Measurements from ENCODE around the gene SETD1A.
"Not testable (repeated sequence)": the region's sequence is repeated elsewhere in the genome, so short reads cannot be mapped to it uniquely, and the experiment has no call there.

Gene SETD1A

DNA sequence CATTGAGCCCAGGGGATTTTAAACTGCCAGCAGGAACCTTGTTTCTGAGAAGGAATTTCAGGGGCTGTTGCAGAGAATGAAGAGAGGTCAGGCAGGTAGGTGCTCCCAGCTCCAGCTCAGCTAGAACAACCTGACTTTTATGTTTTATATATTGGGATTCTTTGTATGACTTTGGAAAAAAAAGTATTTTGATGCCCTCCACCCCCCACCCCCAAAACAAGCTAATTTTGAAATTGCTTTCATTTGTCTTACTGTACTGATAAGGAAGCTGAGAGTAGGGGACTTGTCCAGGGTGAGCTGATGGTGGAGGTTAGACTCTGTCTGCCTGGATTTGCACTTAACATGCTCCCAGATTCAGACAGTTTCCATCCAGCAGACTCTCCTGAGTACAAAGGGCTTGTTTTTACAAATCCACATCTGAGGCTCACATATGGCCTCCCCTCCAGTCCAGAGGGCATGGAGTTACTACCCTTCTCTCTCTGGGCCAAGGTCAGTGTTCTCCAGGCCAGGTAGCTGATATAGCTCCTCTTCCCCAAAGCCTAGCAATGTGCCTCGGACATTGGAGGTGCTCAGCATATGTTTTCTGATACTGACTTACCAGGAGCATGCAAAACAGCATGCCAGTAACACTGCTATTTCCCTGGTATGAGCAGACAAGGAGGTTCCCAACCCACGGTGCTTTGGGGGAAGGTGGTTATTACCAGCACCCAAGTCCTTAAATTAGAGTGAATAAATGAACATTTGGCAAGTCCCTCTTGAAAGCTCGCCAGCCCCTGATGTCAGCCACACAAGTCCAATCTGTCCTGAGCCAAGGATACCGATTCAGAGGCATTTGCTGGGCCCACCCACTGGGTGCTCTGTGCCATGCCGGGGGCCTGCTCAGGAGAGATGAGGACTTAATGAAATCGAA is 41.6 kb downstream of the SETD1A start:
- no peak for DNase-seq (ENCODE audit: low read depth, low spot score)

DNA sequence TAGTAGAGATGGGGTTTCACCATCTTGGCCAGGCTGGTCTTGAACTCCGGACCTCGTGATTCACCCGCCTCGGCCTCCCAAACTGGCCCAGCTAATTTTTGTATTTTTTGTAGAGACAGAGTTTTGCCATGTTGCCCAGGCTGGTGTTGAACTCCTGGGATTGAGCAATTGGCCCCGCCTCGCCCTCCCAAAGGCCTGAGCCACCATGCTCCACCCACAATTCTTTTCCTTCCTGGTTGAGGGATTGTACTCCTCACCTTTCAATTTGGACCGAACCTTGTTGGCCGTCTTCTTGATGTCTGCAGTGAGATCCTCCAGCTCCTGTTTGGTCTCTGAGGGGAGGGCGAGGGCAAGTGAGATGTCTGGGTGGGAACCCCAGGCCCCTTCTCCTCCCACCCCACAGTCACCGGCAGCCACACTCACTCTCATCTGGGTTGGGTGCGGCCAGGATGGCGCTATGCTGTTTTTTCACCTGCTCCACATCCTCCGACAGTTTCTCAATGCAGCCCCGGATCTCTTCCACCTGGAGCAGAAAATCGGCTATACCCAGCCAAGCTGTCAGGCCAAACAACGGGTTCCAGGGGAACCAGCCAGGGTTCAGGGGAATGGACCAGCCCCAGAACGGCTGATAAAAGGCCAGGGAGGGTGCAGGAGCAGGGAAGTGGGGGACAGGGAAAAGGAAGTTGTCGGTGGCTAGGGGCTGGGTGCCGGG is 43.3 kb downstream of the SETD1A start:
- no peak for DNase-seq (ENCODE audit: low read depth, low spot score)

- no peak for DNase-seq (ENCODE audit: low read depth, low spot score)
These were observed 44.1 kb downstream of the SETD1A start for GRCh38 chr16:31001507-31002249.

DNA sequence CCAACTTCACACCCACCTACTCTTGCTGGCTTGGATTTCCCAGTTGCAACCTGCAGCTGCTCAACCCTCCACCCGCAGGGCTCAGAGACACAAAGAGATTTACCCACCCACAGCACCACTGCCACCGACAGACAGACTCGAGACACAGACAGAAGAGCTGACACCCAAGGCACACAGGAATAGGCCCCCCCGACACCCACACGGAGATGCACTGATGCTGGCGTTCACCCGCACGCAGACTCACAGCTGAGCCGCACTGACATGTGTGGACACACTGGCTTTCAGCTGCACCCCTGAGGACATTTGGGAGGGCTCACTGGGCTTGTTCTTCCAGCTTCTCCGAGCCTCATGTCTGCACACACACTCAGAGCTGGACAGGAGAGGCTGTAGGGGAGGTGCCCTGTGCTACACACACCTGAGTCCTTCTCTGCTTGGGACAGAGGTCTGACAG is 44.7 kb downstream of the SETD1A start:
- no peak for DNase-seq (ENCODE audit: low read depth, low spot score)

DNA sequence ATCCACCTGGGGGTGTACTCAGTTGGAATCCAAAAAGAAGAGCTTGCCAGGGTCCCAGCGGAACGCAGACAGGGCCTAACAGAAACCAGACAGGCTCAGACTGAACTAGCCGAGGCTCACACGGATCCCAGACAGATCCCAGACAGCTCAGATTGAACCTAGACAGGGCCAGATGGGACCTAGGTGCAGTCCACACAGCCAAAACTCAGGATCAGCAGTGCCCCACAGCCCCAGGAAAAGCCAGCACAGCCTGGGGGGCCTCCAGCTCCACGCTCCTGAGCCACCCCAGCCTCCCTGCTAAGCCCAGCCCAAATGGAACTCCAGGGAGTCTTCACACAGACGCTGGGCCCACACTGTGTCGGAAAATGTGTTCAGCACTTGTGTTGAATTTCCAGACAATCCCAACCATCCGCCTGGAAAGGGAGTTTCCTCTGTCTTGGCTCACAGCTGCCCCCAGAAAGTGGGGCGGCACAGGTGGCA is 45.3 kb downstream of the SETD1A start:
- no peak for DNase-seq (ENCODE audit: low read depth, low spot score)

- no peak for DNase-seq (ENCODE audit: low read depth, low spot score)
These were observed 46.2 kb downstream of the SETD1A start for GRCh38 chr16:31003744-31004143.

DNA sequence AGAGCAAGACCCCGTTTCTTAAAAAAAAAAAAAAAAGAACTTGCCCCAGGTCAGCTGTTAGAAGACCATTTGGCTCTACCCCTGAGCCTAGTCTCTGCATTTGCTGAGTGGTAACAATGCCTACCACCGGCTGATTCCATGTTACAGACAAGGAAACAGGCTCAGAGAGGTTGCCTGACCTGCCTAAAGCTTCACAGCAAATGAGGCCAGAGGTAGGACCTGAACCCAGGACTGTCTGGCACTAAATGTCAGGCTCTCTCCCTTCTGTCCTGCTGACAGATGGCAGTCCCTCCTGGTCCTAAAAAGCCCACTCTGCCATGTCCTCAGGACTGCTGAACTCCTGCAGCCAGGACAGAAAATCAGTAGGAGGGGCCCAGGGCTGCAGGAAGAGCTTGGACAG is 47.1 kb downstream of the SETD1A start:
- DNase-seq (ENCODE audit: low read depth, low spot score) = no peak

GRCh38 chr16:31005350-31006085 is 48.0 kb downstream of the SETD1A start:
- no peak for DNase-seq (ENCODE audit: low read depth, low spot score)

- no peak for DNase-seq (ENCODE audit: low read depth, low spot score)
These were observed 48.5 kb downstream of the SETD1A start for GRCh38 chr16:31006086-31006385.

- no peak for DNase-seq (ENCODE audit: low read depth, low spot score)
These were observed 49.0 kb downstream of the SETD1A start for GRCh38 chr16:31006589-31006988.

GRCh38 chr16:31007684-31008083 is 50.1 kb downstream of the SETD1A start:
- no peak for DNase-seq (ENCODE audit: low read depth, low spot score)

- DNase-seq (ENCODE audit: low read depth, low spot score) = no peak
These were observed 50.6 kb downstream of the SETD1A start for GRCh38 chr16:31008149-31008548.

DNA sequence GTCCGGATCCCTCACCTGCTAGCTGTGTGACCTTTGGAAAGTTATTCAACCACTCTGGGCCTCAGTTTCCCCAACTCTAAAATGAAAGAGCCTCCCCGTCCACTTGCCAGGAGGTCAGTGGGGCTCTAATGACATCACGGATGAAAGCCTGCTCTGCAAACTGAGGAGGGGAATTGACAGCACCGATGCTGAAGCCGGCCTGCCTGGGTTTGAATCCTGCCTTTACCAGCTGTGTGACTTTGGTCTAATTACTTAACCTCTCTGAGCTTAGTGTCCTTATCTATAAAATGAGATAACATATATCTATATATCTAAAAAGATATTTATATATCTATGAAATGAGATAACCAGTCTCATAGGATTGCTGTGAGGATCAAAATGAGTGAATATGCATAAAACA is 51.0 kb downstream of the SETD1A start:
- DNase-seq (ENCODE audit: low read depth, low spot score) = no peak

DNA sequence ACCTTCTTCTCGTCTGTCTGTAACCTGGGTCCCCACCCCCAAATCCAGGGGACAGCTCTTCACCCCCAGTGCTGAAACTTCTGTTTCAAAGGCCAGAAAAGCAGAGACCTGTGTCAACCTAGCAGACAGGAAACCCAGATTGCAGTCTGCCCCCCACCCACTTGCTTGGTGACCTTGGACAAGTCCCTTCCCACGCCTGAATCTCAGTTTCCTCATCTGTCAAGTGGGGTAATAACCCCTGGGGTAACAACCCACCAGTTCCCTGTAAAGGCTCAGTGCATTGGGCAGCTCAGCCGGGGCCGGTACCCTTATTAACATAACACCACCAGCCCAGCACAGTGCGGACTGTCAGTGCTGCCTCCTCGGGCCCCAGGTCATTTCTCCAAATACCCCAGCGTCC is 51.6 kb downstream of the SETD1A start:
- DNase-seq (ENCODE audit: low read depth, low spot score) = no peak

DNA sequence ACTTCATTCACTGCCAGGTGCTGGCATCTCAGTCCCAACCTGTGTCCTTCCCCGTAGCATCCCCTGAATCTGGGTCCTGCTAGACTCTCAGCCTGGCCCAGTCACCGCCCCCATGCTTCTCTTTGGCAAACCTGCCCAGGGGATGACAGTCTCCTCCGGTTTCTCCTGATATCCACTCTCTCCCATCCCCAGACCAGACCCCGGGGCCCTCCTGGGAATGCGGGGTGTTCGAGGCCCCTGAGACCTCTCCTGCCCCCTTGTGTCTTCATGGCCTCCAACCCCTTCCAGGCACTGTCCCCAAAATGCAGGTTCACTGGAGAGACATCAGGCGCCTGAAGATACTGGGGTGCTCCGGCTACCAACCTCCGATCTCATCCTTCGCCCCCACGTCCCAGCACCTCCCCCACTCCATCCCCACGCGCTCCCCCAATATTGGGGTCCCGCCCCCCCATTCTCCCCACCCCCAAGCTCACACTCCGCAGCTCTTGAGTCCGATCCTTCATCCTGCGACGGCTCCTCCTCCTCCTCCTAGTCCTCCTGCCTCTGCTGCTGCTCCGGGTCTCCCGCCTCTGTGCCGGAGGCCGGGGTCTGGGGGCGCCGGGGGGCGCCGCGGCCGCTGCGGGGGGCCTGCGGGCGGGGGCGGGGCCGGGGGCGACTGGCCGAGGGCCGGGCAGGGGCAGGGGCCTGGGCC is 52.5 kb downstream of the SETD1A start:
- DNase-seq (ENCODE audit: low read depth, low spot score) = no peak

DNA sequence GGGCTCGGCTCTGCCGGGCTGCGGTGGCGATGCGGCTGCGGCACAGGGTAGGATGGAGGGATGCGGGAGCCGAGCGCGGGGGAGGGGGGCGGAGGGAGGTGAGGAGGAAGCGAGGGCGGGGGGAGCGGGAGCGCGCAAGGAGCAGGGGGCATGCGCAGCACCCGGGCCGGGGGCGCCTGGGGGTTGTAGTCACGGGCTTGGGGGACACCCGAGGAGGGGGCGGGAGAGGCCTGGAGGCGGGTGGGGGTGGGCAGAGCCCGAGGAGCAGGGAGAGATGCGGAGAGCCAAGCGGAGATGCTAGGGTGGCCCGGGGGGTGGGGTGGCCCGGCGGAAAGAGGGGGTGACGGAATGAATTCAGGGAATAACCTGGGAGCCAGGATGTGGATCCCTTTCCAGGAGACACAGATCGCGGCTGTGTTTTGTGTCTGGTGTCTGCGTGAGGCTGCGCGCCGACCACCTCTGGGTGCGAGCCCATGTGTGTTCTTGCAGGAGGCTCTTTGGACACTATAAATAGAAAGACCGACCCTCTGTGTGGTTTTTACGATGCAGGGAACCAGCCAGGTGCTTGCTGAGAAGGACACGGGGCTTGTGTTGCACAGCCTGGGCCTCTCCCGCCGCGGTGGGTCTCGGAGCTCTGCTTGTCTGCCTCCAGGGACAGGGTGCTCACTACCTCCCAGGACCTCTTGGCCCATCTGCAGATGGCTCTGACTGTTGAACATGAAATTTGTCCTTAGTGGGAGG is 53.2 kb downstream of the SETD1A start, which contains the start of gene STX1B:
Gene STX1B (minus strand): TSS at position 54 of the 741 bp plus-strand sequence. CDS start 242 bp downstream, outside the sequence.
- DNase-seq (ENCODE audit: low read depth, low spot score) = no peak

GRCh38 chr16:31011815-31012214 is 54.3 kb downstream of the SETD1A start:
- DNase-seq (ENCODE audit: low read depth, low spot score) = not testable (repeated sequence)

DNA sequence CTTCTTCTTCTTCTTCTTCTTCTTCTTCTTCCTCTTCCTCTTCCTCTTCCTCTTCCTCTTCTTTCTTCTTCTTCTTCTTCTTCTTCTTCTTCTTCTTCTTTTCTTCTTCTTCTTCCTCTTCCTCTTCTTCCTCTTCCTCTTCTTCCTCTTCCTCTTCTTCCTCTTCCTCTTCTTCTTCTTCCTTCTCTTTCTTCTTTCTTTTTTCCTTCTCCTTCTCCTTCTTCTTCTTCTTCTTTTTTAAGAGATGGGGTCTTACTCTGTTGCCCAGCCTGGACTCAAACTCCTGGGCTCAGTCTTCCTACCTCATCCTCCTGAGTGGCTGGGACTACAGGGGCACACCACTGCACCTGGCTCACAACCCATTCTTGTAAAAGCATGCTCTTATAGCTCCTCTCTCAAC is 55.7 kb downstream of the SETD1A start:
- not testable (repeated sequence) for DNase-seq (ENCODE audit: low read depth, low spot score)

DNA sequence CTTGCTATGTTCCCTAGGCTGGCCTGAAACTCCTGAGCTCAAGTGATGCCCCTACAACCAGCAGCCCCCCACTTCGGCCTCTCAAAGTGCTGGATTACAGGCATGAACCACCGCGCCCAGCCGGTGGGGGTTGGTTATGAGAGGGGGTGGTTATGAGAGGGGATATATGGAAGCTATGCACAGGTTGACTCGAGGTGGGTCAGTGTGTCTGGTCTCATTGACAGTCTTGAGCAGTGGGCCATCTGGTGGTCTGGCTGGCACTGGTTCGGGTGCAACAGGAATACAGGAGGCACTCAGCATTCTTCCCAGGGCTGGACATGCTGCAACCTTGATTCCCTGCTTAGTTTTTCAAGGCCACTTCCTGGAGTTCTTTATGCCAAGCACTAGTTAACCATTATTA is 58.5 kb downstream of the SETD1A start:
- no peak for DNase-seq (ENCODE audit: low read depth, low spot score)

DNA sequence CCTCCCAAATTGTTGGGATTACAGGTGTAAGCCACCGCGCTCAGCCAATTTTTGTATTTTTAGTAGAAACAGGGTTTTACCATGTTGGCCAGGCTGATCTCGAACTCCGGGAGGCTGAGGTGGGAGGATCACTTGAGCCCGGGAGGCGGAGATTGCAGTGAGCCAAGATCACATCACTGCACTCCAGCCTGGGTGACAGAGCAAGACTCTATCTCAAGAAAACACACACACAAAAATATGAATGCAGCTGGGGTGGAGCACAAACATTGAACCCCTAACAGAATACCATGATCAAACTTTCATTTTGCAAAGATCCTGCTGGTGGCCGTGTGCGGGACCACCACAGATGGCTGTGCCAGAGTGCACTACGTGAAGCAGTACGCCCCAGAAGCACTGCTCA is 60.2 kb downstream of the SETD1A start:
- DNase-seq (ENCODE audit: low read depth, low spot score) = not testable (repeated sequence)

All from brain pericyte (primary cell).